HEK293 (cell line): ENCODE data around the gene MAP6.
A peak's percentile ranks its signal among the peaks of the same experiment; 100 is the strongest.

ENCODE experiments used
- CTCF ChIA-PET: fragments of 350-600 bp; formaldehyde crosslinking; extraction: SDS; loops from one replicate; lab custom pipeline; 2021; ENCODE audit warnings: antibody characterized with exemption; lab: Yijun Ruan, JAX
- POLR2A ChIA-PET: fragments of 300-600 bp; formaldehyde crosslinking; extraction: SDS; loops from one replicate; lab custom pipeline; 2020; ENCODE audit warnings: antibody characterized with exemption, inconsistent platforms; lab: Yijun Ruan, JAX
- H3K27ac ChIP-seq: fragments of 200-500 bp; sonication (Bioruptor generic); 2 replicates; pipeline ENCODE4 v1.5.1; 2014; ENCODE audit warnings: low read depth, low read length, control low read depth, inconsistent platforms; ENCODE audit errors: extremely low read depth
- H3K36me3 ChIP-seq, 2 experiments: fragments of 200-500 bp in 1 of 2; sonication (Bioruptor generic) in 1 of 2; 1 replicate in 1 of 2; 2 replicates in 1 of 2; pipeline ENCODE4 v1.5.1; 2014 to 2017; ENCODE audit warnings: inconsistent platforms in 2 of 2, low read length in 2 of 2; ENCODE audit not compliant: control insufficient read depth in 2 of 2, insufficient read depth in 1 of 2
- H3K4me1 ChIP-seq: fragments of 200-500 bp; sonication (Bioruptor generic); 2 replicates; pipeline ENCODE4 v1.5.1; 2014; ENCODE audit warnings: mild to moderate bottlenecking, low read length, inconsistent platforms; ENCODE audit not compliant: control insufficient read depth, insufficient read depth
- H3K4me3 ChIP-seq: 2 replicates; pipeline ENCODE4 v1.5.1; 2011; ENCODE audit warnings: low read depth, mild to moderate bottlenecking, control low read depth, low read length, moderate library complexity
- H3K9me3 ChIP-seq: fragments of 200-500 bp; sonication (Bioruptor generic); 2 replicates; pipeline ENCODE4 v1.5.1; 2014; ENCODE audit warnings: low read depth, low read length, inconsistent platforms; ENCODE audit not compliant: control insufficient read depth, insufficient read depth
- BCL11A ChIP-seq: fragments of 450-650 bp; formaldehyde crosslinking; IDR thresholded peaks from 2 replicates; pipeline ENCODE4 v1.5.1; 2016; ENCODE audit warnings: low read depth, missing biosample characterization, missing genetic modification characterization
- CTCF ChIP-seq: fragments of 450-650 bp; formaldehyde crosslinking; IDR thresholded peaks from 2 replicates; pipeline ENCODE4 v1.5.1; 2016; ENCODE audit warnings: missing biosample characterization, missing genetic modification characterization
- GLIS2 ChIP-seq: fragments of 450-650 bp; formaldehyde crosslinking; IDR thresholded peaks from 2 replicates; pipeline ENCODE4 v1.5.1; 2016; ENCODE audit warnings: missing biosample characterization, missing genetic modification characterization
- IKZF3 ChIP-seq: fragments of 450-650 bp; IDR thresholded peaks from 2 replicates; pipeline ENCODE4 v1.5.0; 2018; ENCODE audit warnings: missing biosample characterization, mild to moderate bottlenecking, missing genetic modification characterization, moderate library complexity
- KLF1 ChIP-seq: fragments of 450-650 bp; formaldehyde crosslinking; IDR thresholded peaks from 2 replicates; pipeline ENCODE4 v1.5.1; 2016; ENCODE audit warnings: missing biosample characterization, missing genetic modification characterization
- RBAK ChIP-seq: fragments of 450-650 bp; formaldehyde crosslinking; IDR thresholded peaks from 2 replicates; pipeline ENCODE4 v1.5.1; 2016; ENCODE audit warnings: missing biosample characterization, missing genetic modification characterization
- SALL2 ChIP-seq: fragments of 450-650 bp; formaldehyde crosslinking; IDR thresholded peaks from 2 replicates; pipeline ENCODE4 v1.5.0; 2017; ENCODE audit warnings: missing biosample characterization, mild to moderate bottlenecking, missing genetic modification characterization, borderline replicate concordance
- SCRT2 ChIP-seq: fragments of 450-650 bp; formaldehyde crosslinking; IDR thresholded peaks from 2 replicates; pipeline ENCODE4 v1.5.1; 2016; ENCODE audit warnings: missing biosample characterization, missing genetic modification characterization
- ZBTB11 ChIP-seq: fragments of 450-650 bp; formaldehyde crosslinking; conservative IDR thresholded peaks from 2 replicates; pipeline ENCODE4 v1.5.1; 2016; ENCODE audit warnings: low read depth, missing biosample characterization, missing genetic modification characterization
- ZBTB20 ChIP-seq: fragments of 450-650 bp; formaldehyde crosslinking; IDR thresholded peaks from 2 replicates; pipeline ENCODE4 v1.5.1; 2016; ENCODE audit warnings: missing biosample characterization, missing genetic modification characterization
- ZBTB8A ChIP-seq: fragments of 450-650 bp; formaldehyde crosslinking; IDR thresholded peaks from 2 replicates; pipeline ENCODE4 v1.5.1; 2016; ENCODE audit warnings: missing biosample characterization, missing genetic modification characterization
- ZIC2 ChIP-seq: fragments of 450-650 bp; formaldehyde crosslinking; IDR thresholded peaks from 2 replicates; pipeline ENCODE4 v1.5.1; 2016; ENCODE audit warnings: missing biosample characterization, missing genetic modification characterization
- ZNF121 ChIP-seq: fragments of 450-650 bp; formaldehyde crosslinking; IDR thresholded peaks from 2 replicates; pipeline ENCODE4 v1.5.1; 2016; ENCODE audit warnings: missing biosample characterization, missing genetic modification characterization
- ZNF174 ChIP-seq: fragments of 450-650 bp; formaldehyde crosslinking; IDR thresholded peaks from 2 replicates; pipeline ENCODE4 v1.5.0; 2017; ENCODE audit warnings: missing biosample characterization, mild to moderate bottlenecking, missing genetic modification characterization
- ZNF335 ChIP-seq: fragments of 450-650 bp; formaldehyde crosslinking; conservative IDR thresholded peaks from 2 replicates; pipeline ENCODE4 v1.5.1; 2016; ENCODE audit warnings: missing biosample characterization, missing genetic modification characterization
- ZNF366 ChIP-seq: fragments of 450-650 bp; formaldehyde crosslinking; conservative IDR thresholded peaks from 2 replicates; pipeline ENCODE4 v1.5.1; 2016; ENCODE audit warnings: missing biosample characterization, missing genetic modification characterization
- ZNF426 ChIP-seq: fragments of 450-650 bp; formaldehyde crosslinking; IDR thresholded peaks from 2 replicates; pipeline ENCODE4 v1.5.1; 2017; ENCODE audit warnings: missing biosample characterization, missing genetic modification characterization, mild to moderate bottlenecking, inconsistent platforms, moderate library complexity
- ZNF76 ChIP-seq: fragments of 450-650 bp; formaldehyde crosslinking; IDR thresholded peaks from 2 replicates; pipeline ENCODE4; 2016; ENCODE audit warnings: low read depth, missing biosample characterization, missing genetic modification characterization, borderline replicate concordance
- TF ChIP-seq, protein P1 (sequence below): fragments of 450-650 bp; formaldehyde crosslinking; IDR thresholded peaks from 2 replicates; pipeline ENCODE4 v1.5.1; 2016; ENCODE audit warnings: missing biosample characterization, missing genetic modification characterization
- TF ChIP-seq, protein P2 (sequence below): fragments of 450-650 bp; formaldehyde crosslinking; IDR thresholded peaks from 2 replicates; pipeline ENCODE4 v1.5.1; 2016; ENCODE audit warnings: missing biosample characterization, missing genetic modification characterization
- TF ChIP-seq, protein P3 (sequence below): fragments of 450-650 bp; formaldehyde crosslinking; optimal IDR thresholded peaks from 2 replicates; pipeline ENCODE3; 2016; ENCODE audit warnings: missing biosample characterization, mild to moderate bottlenecking, missing genetic modification characterization

The MAP6 gene

GRCh38 chr11:75667831-75668450 is 897 bp downstream of the MAP6 start (continued):
- TF ChIP-seq ZNF366 (tag by site-specific recombination) (no peak), RBAK (tag by site-specific recombination) (no peak), ZNF426 (tag by site-specific recombination) (no peak)

GRCh38 chr11:75667255-75667830 is 1.5 kb downstream of the MAP6 start:
- Histone ChIP-seq H3K36me3 (no peaks in the 10 kb centered on the region), H3K27ac (peak overlapping the region; percentile 20; the same call in 1 of the 2 replicates), H3K4me1 (no peaks in the 10 kb centered on the region), H3K9me3 (no peaks in the 10 kb centered on the region), H3K4me3 (peak overlapping the region; percentile 39)
- CTCF ChIA-PET = interaction anchor here (1.0 kb wide), 1 partner anchor 39 kb away, joined by 3 read pairs; no protein-coding TSS in a partner anchor
- POLR2A ChIA-PET = interaction anchor here (0.6 to 1.7 kb wide), 2 partner anchors 11 to 108 kb away, joined by 3 read pairs; no protein-coding TSS in a partner anchor
- TF ChIP-seq, protein P1, sequence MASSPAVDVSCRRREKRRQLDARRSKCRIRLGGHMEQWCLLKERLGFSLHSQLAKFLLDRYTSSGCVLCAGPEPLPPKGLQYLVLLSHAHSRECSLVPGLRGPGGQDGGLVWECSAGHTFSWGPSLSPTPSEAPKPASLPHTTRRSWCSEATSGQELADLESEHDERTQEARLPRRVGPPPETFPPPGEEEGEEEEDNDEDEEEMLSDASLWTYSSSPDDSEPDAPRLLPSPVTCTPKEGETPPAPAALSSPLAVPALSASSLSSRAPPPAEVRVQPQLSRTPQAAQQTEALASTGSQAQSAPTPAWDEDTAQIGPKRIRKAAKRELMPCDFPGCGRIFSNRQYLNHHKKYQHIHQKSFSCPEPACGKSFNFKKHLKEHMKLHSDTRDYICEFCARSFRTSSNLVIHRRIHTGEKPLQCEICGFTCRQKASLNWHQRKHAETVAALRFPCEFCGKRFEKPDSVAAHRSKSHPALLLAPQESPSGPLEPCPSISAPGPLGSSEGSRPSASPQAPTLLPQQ = 0 out of 2 replicates have a peak, but pooled peaks have one; percentile 16
- peak; percentile 53 for TF ChIP-seq CTCF
- TF ChIP-seq ZNF174 = no peak
- TF ChIP-seq SALL2 (tag by site-specific recombination) = no peak
- TF ChIP-seq ZNF76 (tag by site-specific recombination) = peak; percentile 28; the same call in 1 of the 2 replicates
- peak; percentile 10; the same call in 1 of the 2 replicates for TF ChIP-seq ZIC2 (tag by site-specific recombination)
- peak; percentile 88 for TF ChIP-seq ZBTB20
- TF ChIP-seq, protein P2, sequence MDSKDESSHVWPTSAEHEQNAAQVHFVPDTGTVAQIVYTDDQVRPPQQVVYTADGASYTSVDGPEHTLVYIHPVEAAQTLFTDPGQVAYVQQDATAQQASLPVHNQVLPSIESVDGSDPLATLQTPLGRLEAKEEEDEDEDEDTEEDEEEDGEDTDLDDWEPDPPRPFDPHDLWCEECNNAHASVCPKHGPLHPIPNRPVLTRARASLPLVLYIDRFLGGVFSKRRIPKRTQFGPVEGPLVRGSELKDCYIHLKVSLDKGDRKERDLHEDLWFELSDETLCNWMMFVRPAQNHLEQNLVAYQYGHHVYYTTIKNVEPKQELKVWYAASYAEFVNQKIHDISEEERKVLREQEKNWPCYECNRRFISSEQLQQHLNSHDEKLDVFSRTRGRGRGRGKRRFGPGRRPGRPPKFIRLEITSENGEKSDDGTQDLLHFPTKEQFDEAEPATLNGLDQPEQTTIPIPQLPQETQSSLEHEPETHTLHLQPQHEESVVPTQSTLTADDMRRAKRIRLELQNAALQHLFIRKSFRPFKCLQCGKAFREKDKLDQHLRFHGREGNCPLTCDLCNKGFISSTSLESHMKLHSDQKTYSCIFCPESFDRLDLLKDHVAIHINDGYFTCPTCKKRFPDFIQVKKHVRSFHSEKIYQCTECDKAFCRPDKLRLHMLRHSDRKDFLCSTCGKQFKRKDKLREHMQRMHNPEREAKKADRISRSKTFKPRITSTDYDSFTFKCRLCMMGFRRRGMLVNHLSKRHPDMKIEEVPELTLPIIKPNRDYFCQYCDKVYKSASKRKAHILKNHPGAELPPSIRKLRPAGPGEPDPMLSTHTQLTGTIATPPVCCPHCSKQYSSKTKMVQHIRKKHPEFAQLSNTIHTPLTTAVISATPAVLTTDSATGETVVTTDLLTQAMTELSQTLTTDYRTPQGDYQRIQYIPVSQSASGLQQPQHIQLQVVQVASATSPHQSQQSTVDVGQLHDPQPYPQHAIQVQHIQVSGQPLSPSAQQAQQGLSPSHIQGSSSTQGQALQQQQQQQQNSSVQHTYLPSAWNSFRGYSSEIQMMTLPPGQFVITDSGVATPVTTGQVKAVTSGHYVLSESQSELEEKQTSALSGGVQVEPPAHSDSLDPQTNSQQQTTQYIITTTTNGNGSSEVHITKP (tag by site-specific recombination) = peak; percentile 75
- no peak for TF ChIP-seq ZBTB11
- TF ChIP-seq IKZF3 (tag by site-specific recombination) = no peak
- TF ChIP-seq, protein P3, sequence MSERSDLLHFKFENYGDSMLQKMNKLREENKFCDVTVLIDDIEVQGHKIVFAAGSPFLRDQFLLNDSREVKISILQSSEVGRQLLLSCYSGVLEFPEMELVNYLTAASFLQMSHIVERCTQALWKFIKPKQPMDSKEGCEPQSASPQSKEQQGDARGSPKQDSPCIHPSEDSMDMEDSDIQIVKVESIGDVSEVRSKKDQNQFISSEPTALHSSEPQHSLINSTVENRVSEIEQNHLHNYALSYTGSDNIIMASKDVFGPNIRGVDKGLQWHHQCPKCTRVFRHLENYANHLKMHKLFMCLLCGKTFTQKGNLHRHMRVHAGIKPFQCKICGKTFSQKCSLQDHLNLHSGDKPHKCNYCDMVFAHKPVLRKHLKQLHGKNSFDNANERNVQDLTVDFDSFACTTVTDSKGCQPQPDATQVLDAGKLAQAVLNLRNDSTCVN = peak; percentile 47
- TF ChIP-seq ZBTB8A (tag by site-specific recombination) = peak; percentile 12; the same call in 1 of the 2 replicates
- TF ChIP-seq KLF1 (tag by site-specific recombination) = peak; percentile 53
- TF ChIP-seq SCRT2 (tag by site-specific recombination) = peak; percentile 73
- TF ChIP-seq ZNF121 (tag by site-specific recombination) = peak; percentile 46; the same call in 1 of the 2 replicates
- TF ChIP-seq GLIS2 (tag by site-specific recombination) = peak; percentile 60
- TF ChIP-seq ZNF335 (tag by site-specific recombination) = peak; percentile 80
- TF ChIP-seq BCL11A = no peak
